Liver (tissue), 9 donors: ENCODE results near the gene IFI16. TPM values are rescaled to one million over a fixed set of nuclear protein-coding genes. Genes with fewer than 3 reads are reported as not detected.

Experiments used
- DNase-seq: peaks from one replicate; pipeline ENCODE4 v3.0.0-alpha.2; 2017; ENCODE audit warnings: low spot score
- H3K27ac ChIP-seq, 2 donors: one replicate each; pipeline ENCODE4 v1.7.0; 2013; ENCODE audit warnings: inconsistent platforms in 2 of 2, low read length in 2 of 2, control low read depth in 1 of 2, low read depth in 1 of 2, mild to moderate bottlenecking in 1 of 2
- H3K27me3 ChIP-seq, 4 donors: one replicate each; pipeline versions ENCODE4 v1.6.1 to v1.7.0; 2013; ENCODE audit warnings: low read length in 3 of 4, inconsistent platforms in 1 of 4, mild to moderate bottlenecking in 1 of 4, moderate library complexity in 1 of 4; ENCODE audit not compliant: control insufficient read depth in 4 of 4, insufficient read depth in 4 of 4
- H3K36me3 ChIP-seq, 4 donors: one replicate each; pipeline versions ENCODE4 v1.6.1 to v1.7.0; 2013; ENCODE audit warnings: low read length in 3 of 4, mild to moderate bottlenecking in 3 of 4, low read depth in 1 of 4, moderate library complexity in 1 of 4; ENCODE audit not compliant: control insufficient read depth in 4 of 4, insufficient read depth in 3 of 4
- H3K4me1 ChIP-seq, 4 donors: one replicate each; pipeline versions ENCODE4 v1.6.1 to v1.7.0; 2013; ENCODE audit warnings: low read length in 3 of 4, mild to moderate bottlenecking in 3 of 4, moderate library complexity in 1 of 4; ENCODE audit not compliant: control insufficient read depth in 4 of 4, insufficient read depth in 4 of 4
- H3K4me3 ChIP-seq, 3 donors: one replicate each; pipeline versions ENCODE4 v1.6.1 to v1.7.0; 2013; ENCODE audit warnings: low read length in 3 of 3, control low read depth in 1 of 3, low read depth in 1 of 3, mild to moderate bottlenecking in 1 of 3
- H3K9ac ChIP-seq, 2 donors: one replicate each; pipeline ENCODE4 v1.7.0; 2013; ENCODE audit warnings: low read length in 2 of 2, mild to moderate bottlenecking in 2 of 2, moderate library complexity in 2 of 2, control low read depth in 1 of 2, low read depth in 1 of 2
- H3K9me3 ChIP-seq, 4 donors: one replicate each; pipeline versions ENCODE4 v1.6.1 to v1.7.0; 2013; ENCODE audit warnings: low read length in 3 of 4; ENCODE audit not compliant: control insufficient read depth in 4 of 4
- EGR1 ChIP-seq, 2 donors: IDR thresholded peaks; 2 replicates each; pipeline ENCODE4 v1.6.1; 2016 to 2018; ENCODE audit warnings: antibody characterized with exemption in 2 of 2, low read depth in 2 of 2
- FOXA2 ChIP-seq: IDR thresholded peaks from 2 replicates; pipeline ENCODE4 v1.6.1; 2016; ENCODE audit warnings: antibody characterized with exemption
- HNF4G ChIP-seq: IDR thresholded peaks from 2 replicates; pipeline ENCODE4 v1.6.1; 2016; ENCODE audit warnings: antibody characterized with exemption
- JUND ChIP-seq, 2 donors: IDR thresholded peaks; 2 replicates each; pipeline ENCODE4 v1.6.1; 2016; ENCODE audit warnings: antibody characterized with exemption in 2 of 2
- NR2F2 ChIP-seq: IDR thresholded peaks from 2 replicates; pipeline ENCODE4 v1.6.1; 2016; ENCODE audit warnings: antibody characterized with exemption
- RXRA ChIP-seq, 2 donors: IDR thresholded peaks; 2 replicates each; pipeline ENCODE4 v1.6.1; 2017 to 2018; ENCODE audit warnings: antibody characterized with exemption in 2 of 2, mild to moderate bottlenecking in 1 of 2
- SP1 ChIP-seq: IDR thresholded peaks from 2 replicates; pipeline ENCODE4 v1.6.1; 2018; ENCODE audit warnings: antibody characterized with exemption, mild to moderate bottlenecking
- TAF1 ChIP-seq: conservative IDR thresholded peaks from 2 replicates; pipeline ENCODE4 v1.6.1; 2016; ENCODE audit warnings: antibody characterized with exemption, mild to moderate bottlenecking
- YY1 ChIP-seq: IDR thresholded peaks from 2 replicates; pipeline ENCODE4 v1.6.1; 2016; ENCODE audit warnings: antibody characterized with exemption, mild to moderate bottlenecking
- WGBS: extraction: QIAGEN DNeasy Blood & Tissue Kit; methylation state at CpG from one replicate; pipeline ENCODE4 v1.1.7; 2013; 5-methylcytosine and 5-hydroxymethylcytosine counted together
- polyA plus RNA-seq, 2 donors: library from polyadenylated mRNA; stranded (reverse) in 1 of 2; unstranded in 1 of 2; fragments of 200-250 nt in 1 of 2; fragments of >200 nt in 1 of 2; fragmentation: Nextera tagmentation in 1 of 2; extraction: Ambion mirVana in 1 of 2; gene quantifications; one replicate each; pipeline versions ENCODE4 v1.2.1 to v1.2.3, GENCODE V29; 2013 to 2015
- total RNA-seq, 2 donors: library from RNA; depleted of rRNA; stranded (reverse); fragments of >200 nt; gene quantifications; one replicate each; pipeline ENCODE4 v1.2.3, GENCODE V29; 2014
- TF ChIP-seq, protein P1 (sequence below): fragments of 150-350 bp; IDR thresholded peaks from 2 replicates; pipeline ENCODE4 v1.5.1; 2017; ENCODE audit warnings: improper control_type of control experiment, low read depth, low read length; ENCODE audit not compliant: missing input control
- TF ChIP-seq, protein P2 (sequence below): IDR thresholded peaks from 2 replicates; pipeline ENCODE4 v1.6.1; 2016; ENCODE audit warnings: antibody characterized with exemption
- TF ChIP-seq, protein P3 (sequence below): IDR thresholded peaks from 2 replicates; pipeline ENCODE4 v1.6.1; 2016; ENCODE audit warnings: antibody characterized with exemption
- TF ChIP-seq, protein P4 (sequence below): IDR thresholded peaks from 2 replicates; pipeline ENCODE4 v1.6.1; 2016; ENCODE audit warnings: antibody characterized with exemption, mild to moderate bottlenecking
- TF ChIP-seq, protein P5 (sequence below): IDR thresholded peaks from 2 replicates; pipeline ENCODE4 v1.6.1; 2016; ENCODE audit warnings: antibody characterized with exemption
- donor health status: healthy.
- donor health status: healthy.
- donor health status: healthy.
- donor health status: healthy.
- donor health status: healthy.

IFI16 gene
- total and polyA plus RNA-seq, 4 donors = 7.9 to 10.3 (median 9.0) TPM

DNA sequence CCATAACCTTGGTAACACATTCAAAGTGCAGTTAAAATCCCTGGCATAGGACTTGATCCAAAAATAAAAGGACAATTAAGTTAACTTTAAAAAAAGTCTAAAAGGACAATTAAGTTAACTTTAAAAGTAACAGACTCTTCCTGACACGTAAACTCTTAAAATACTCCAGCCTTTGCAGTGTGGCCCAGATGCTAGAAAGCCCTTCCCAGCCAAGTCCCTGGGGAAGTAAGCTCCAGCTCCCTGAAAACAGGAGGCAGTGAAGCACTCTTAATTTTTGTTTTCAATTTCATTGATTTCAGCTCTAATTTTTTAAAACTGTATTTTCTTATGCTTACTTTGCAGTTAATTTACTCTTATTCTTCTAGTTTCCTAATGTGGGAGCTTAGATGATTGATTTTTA, 71.9 kb downstream of the IFI16 start:
- 71% methylated on average over 1 of the region's 1 CpG for WGBS
- no peak overlapping the region for H3K4me3 ChIP-seq
- TF ChIP-seq, protein P1, sequence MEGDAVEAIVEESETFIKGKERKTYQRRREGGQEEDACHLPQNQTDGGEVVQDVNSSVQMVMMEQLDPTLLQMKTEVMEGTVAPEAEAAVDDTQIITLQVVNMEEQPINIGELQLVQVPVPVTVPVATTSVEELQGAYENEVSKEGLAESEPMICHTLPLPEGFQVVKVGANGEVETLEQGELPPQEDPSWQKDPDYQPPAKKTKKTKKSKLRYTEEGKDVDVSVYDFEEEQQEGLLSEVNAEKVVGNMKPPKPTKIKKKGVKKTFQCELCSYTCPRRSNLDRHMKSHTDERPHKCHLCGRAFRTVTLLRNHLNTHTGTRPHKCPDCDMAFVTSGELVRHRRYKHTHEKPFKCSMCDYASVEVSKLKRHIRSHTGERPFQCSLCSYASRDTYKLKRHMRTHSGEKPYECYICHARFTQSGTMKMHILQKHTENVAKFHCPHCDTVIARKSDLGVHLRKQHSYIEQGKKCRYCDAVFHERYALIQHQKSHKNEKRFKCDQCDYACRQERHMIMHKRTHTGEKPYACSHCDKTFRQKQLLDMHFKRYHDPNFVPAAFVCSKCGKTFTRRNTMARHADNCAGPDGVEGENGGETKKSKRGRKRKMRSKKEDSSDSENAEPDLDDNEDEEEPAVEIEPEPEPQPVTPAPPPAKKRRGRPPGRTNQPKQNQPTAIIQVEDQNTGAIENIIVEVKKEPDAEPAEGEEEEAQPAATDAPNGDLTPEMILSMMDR = no peak
- TF ChIP-seq, protein P2, sequence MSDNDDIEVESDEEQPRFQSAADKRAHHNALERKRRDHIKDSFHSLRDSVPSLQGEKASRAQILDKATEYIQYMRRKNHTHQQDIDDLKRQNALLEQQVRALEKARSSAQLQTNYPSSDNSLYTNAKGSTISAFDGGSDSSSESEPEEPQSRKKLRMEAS = no peak
- TF ChIP-seq, protein P3, sequence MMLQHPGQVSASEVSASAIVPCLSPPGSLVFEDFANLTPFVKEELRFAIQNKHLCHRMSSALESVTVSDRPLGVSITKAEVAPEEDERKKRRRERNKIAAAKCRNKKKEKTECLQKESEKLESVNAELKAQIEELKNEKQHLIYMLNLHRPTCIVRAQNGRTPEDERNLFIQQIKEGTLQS = no peak
- TF ChIP-seq EGR1 (IDR thresholded peaks at IDR 0.05; ENCODE audit: low read depth in 2 of 2) = no peak
- no peak for TF ChIP-seq RXRA (IDR thresholded peaks at IDR 0.05)
- peaks cover 0 to 3% (median 0%) of the 10 kb centered on the region in 4 donors for H3K4me1 ChIP-seq
- no peak for DNase-seq
- H3K9ac ChIP-seq = no peak overlapping the region
- H3K27me3 ChIP-seq = no peaks in the 10 kb centered on the region
- no peak overlapping the region for H3K27ac ChIP-seq
- no peaks in the 10 kb centered on the region for H3K36me3 ChIP-seq
- no peaks in the 10 kb centered on the region for H3K9me3 ChIP-seq

DNA sequence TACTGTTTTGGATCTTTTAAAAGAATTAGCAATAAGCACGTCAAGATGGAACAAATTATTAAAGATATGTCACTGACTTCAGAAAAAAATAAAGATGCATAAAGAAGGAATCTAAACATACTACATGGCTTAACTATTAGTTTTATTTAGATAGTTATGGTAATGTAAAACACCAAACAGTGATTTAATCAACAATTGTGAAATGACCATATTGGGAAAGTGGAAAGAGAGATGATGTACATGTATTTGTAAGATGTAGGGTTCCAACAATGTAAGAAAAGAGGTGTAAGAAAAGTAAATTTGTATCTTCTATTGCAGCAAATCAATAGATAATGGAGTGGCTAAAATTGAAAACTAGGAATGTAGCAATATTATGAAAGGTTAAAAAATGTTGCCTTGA, 73.3 kb downstream of the IFI16 start:
- DNase-seq = no peak
- WGBS = 75% methylated on average over 1 of the region's 1 CpG
- no peak overlapping the region for H3K27ac ChIP-seq
- no peaks in the 10 kb centered on the region for H3K36me3 ChIP-seq
- no peak overlapping the region for H3K4me3 ChIP-seq
- H3K9me3 ChIP-seq = no peaks in the 10 kb centered on the region
- TF ChIP-seq TAF1 (no peak), SP1 (no peak), FOXA2 (no peak), JUND (IDR thresholded peaks at IDR 0.05) (no peak), NR2F2 (no peak), RXRA (IDR thresholded peaks at IDR 0.05) (no peak), YY1 (no peak), HNF4G (no peak)
- TF ChIP-seq, protein P4, sequence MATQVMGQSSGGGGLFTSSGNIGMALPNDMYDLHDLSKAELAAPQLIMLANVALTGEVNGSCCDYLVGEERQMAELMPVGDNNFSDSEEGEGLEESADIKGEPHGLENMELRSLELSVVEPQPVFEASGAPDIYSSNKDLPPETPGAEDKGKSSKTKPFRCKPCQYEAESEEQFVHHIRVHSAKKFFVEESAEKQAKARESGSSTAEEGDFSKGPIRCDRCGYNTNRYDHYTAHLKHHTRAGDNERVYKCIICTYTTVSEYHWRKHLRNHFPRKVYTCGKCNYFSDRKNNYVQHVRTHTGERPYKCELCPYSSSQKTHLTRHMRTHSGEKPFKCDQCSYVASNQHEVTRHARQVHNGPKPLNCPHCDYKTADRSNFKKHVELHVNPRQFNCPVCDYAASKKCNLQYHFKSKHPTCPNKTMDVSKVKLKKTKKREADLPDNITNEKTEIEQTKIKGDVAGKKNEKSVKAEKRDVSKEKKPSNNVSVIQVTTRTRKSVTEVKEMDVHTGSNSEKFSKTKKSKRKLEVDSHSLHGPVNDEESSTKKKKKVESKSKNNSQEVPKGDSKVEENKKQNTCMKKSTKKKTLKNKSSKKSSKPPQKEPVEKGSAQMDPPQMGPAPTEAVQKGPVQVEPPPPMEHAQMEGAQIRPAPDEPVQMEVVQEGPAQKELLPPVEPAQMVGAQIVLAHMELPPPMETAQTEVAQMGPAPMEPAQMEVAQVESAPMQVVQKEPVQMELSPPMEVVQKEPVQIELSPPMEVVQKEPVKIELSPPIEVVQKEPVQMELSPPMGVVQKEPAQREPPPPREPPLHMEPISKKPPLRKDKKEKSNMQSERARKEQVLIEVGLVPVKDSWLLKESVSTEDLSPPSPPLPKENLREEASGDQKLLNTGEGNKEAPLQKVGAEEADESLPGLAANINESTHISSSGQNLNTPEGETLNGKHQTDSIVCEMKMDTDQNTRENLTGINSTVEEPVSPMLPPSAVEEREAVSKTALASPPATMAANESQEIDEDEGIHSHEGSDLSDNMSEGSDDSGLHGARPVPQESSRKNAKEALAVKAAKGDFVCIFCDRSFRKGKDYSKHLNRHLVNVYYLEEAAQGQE = no peak
- TF ChIP-seq, protein P5, sequence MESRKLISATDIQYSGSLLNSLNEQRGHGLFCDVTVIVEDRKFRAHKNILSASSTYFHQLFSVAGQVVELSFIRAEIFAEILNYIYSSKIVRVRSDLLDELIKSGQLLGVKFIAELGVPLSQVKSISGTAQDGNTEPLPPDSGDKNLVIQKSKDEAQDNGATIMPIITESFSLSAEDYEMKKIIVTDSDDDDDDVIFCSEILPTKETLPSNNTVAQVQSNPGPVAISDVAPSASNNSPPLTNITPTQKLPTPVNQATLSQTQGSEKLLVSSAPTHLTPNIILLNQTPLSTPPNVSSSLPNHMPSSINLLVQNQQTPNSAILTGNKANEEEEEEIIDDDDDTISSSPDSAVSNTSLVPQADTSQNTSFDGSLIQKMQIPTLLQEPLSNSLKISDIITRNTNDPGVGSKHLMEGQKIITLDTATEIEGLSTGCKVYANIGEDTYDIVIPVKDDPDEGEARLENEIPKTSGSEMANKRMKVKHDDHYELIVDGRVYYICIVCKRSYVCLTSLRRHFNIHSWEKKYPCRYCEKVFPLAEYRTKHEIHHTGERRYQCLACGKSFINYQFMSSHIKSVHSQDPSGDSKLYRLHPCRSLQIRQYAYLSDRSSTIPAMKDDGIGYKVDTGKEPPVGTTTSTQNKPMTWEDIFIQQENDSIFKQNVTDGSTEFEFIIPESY = no peak
- H3K4me1 ChIP-seq = no peaks in the 10 kb centered on the region
- H3K27me3 ChIP-seq = no peaks in the 10 kb centered on the region
- H3K9ac ChIP-seq = no peak overlapping the region
